GM12891 (cell line): ENCODE measurements around the gene UGT1A7.
"Not testable (repeated sequence)": the region's sequence is repeated elsewhere in the genome, so short reads cannot be mapped to it uniquely, and the experiment has no call there.

Source experiments
- DNase-seq: peaks from one replicate; pipeline ENCODE4 v3.0.0; 2011; ENCODE audit warnings: low spot score; ENCODE audit not compliant: insufficient read length
- FAIRE-seq: peaks from 2 replicates; lab custom pipeline; 2011; peaks lifted over from hg19 to GRCh38; lab: Jason Lieb, UNC
- PAX5 ChIP-seq: IDR thresholded peaks from 2 replicates; pipeline ENCODE4 v1.6.1; 2011; ENCODE audit warnings: low read length, moderate library complexity, mild to moderate bottlenecking; ENCODE audit not compliant: insufficient read depth, severe bottlenecking
- POLR2A ChIP-seq: IDR thresholded peaks from 2 replicates; pipeline ENCODE4 v1.6.1; 2011; ENCODE audit warnings: low read depth, low read length, control low read depth
- POLR2AphosphoS5 ChIP-seq: IDR thresholded peaks from 2 replicates; pipeline ENCODE4 v1.6.1; 2011; ENCODE audit warnings: low read depth, low read length, control low read depth
- POU2F2 ChIP-seq: IDR thresholded peaks from 2 replicates; pipeline ENCODE4 v1.6.1; 2011; ENCODE audit warnings: low read depth, mild to moderate bottlenecking, control low read depth, low read length, moderate library complexity
- SPI1 ChIP-seq: IDR thresholded peaks from 2 replicates; pipeline ENCODE4 v1.6.1; 2011; ENCODE audit warnings: low read depth, low read length, control low read depth
- TAF1 ChIP-seq: IDR thresholded peaks from 2 replicates; pipeline ENCODE4 v1.6.1; 2011; ENCODE audit warnings: low read depth, low read length, control low read depth

Gene UGT1A7

DNA sequence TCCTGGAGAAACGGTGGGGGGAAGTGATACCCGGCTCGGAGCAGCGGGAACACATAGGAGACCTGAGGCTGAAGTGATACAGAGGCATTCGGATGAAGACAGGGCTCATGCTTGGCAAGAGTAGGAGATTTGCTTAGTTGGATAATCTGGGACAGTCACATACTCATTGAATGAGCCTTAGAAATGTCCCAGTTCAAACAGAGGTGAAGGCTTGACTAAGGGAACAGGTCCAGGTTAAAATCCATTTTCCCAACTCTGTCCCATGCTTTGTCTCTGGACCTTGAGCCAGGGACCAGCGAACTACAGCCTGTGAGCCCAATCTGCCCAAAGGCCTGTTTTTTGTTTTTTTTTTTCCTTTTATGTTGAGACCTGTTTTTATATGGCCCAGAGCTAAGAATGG, 12.3 kb downstream of the UGT1A7 start:
- TF ChIP-seq SPI1: no peak
- no peak for TF ChIP-seq PAX5
- TF ChIP-seq POU2F2: no peak
- no peak for TF ChIP-seq TAF1
- no peak for TF ChIP-seq POLR2A
- no peak for TF ChIP-seq POLR2AphosphoS5
- FAIRE-seq: no peak
- no peak for DNase-seq

DNA sequence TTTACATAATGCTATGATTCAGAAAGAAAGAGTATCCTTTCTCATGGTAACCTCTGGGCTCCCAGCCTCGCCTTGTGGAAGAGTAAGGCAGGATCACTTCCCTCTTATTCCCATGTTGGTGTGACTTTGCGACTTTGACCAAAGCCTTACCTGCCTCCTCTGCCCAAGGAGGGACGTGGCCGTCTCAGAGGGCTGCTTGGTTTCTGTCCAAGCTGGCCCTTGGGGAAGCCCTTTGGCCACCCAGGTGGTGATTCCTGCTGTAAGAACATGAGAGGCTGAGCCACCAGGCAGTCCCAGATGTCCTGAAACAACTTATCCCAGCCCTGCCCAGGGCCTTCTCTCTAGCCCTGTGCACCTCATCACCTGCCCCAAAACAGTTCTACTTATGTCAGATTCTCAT, 17.0 kb downstream of the UGT1A7 start:
- DNase-seq: no peak
- TF ChIP-seq POLR2A: no peak
- TF ChIP-seq TAF1: no peak
- TF ChIP-seq POLR2AphosphoS5: no peak
- no peak for TF ChIP-seq PAX5
- no peak for TF ChIP-seq POU2F2
- no peak for TF ChIP-seq SPI1
- FAIRE-seq: no peak

DNA sequence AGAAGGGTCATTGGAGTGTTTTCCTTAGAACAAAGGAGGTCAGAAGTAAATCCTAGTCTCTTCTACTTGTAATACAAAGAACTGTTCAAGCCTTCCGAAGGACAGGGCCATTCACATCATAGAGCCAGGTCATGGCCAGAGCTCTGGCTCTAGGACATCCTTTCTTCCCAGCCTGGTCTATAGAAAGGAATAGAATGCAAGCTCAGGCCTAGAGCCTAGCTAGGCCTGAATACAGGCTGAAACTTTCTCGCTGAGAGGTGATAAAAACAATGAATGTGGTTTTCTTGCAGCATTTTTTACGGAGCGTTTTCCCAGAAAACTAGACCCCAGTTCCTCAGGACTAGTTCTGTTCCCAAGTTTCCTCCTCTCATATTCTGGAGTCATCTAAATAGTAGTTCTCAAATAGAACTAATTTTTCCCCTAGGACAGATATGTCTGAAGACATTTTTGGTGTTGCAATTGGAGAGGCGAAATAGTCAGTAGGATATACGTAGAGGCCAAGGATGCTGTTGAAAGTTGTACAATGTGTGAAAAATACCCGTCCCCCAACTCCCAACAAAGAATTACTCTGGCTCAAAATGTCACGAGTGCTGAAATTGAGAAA, 17.8 kb downstream of the UGT1A7 start:
- no peak for DNase-seq
- TF ChIP-seq SPI1 (no peak), POLR2A (no peak), POU2F2 (no peak), POLR2AphosphoS5 (no peak), PAX5 (no peak), TAF1 (no peak)
- no peak for FAIRE-seq

DNA sequence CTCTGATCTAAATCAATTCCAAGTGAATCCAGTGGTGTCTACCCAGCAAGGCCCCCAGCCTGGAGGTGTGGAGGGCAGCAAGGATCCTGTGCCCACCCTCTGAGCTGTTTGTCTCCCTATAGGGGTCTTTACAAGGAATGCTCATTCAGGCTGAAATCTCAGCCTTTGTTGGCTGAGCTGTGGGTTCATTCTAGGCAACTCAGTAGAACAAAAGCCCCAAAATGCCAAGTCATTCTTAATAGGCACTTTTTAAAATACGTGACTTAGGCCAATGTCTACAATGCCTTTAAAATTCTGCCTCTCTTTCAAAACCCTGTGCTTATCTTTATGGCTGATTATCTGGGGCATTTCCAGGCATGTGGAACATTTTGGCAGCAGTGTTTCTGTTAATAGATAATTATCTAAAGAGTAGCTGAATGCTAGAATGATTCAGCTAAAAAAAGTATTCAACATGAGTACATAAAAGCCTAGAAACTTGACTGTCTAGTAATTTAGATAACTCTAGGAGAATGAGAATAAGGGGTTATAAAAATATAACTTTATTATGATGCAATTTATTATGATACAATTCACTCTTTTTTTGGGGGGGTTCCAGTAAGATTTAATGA, 18.4 kb downstream of the UGT1A7 start:
- FAIRE-seq (no peak), DNase-seq (no peak)
- TF ChIP-seq POU2F2: no peak
- no peak for TF ChIP-seq TAF1
- no peak for TF ChIP-seq SPI1
- TF ChIP-seq POLR2A: no peak
- no peak for TF ChIP-seq PAX5
- TF ChIP-seq POLR2AphosphoS5: no peak

DNA sequence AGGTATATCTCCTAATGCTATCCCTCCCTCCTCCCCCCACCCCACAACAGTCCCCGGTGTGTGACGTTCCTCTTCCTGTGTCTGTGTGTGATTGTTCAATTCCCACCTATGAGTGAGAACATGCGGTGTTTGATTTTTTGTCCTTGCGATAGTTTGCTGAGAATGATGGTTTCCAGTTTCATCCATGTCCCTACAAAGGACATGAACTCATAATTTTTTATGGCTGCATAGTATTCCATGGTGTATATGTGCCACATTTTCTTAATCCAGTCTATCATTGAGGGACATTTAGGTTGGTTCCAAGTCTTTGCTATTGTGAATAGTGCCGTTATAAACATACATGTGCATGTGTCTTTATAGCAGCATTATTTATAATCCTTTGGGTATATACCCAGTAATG, 19.1 kb downstream of the UGT1A7 start:
- FAIRE-seq: not testable (repeated sequence)

DNA sequence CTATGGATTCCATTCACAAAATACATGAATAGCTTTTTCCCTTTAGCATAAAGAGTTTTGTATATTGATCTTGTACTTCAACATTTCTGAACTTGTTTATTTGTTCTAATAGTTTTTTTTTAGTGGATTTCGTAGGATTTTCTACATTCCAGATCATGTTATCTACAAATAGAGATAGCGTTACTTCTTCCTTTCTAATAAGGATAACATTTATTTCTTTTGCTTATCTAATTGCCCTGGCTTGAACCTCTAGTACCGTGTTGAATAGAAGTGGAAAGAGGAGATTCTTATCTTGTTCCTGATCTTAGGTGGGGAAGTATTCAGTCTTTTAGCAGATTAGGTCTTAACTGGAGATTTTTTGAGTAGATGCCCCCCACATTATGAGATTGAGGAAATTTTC, 20.5 kb downstream of the UGT1A7 start:
- TF ChIP-seq POLR2A: no peak
- no peak for TF ChIP-seq POU2F2
- TF ChIP-seq TAF1: no peak
- TF ChIP-seq POLR2AphosphoS5: no peak
- TF ChIP-seq SPI1: no peak
- TF ChIP-seq PAX5: no peak
- DNase-seq (no peak), FAIRE-seq (no peak)

More for the DNA sequence above, 19.1 kb downstream of the UGT1A7 start:
- DNase-seq: not testable (repeated sequence)

DNA sequence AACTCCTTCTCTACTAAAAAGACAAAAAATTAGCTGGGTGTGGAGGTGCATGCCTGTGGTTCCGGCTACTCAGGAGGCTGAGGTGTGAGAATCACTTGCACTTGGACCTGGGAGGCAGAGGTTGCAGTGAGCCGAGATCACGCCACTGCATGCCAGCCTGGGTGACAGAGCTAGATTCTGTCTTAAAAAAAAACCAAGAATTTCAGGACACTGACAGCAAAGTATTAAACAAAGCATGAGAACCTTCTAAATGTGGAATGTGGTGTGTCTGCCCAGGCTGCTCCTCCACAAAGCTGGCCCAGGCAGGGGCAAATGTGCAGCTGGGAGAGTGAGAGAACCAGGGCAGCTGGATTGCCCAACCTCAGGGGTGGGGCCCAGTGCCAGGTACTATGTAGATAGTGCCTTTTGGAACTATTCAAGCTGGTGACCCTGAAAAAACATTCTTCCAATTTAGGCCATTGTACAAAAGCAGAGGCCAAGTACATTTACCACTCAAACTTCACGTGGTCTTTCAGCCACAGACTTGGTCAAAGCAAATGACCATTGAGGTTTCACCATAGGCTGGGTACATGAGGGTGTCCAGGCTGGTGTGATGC, 24.3 kb downstream of the UGT1A7 start:
- FAIRE-seq (no peak), DNase-seq (no peak)
- TF ChIP-seq POLR2AphosphoS5 (no peak), POLR2A (no peak), PAX5 (no peak), SPI1 (no peak), TAF1 (no peak), POU2F2 (no peak)

DNA sequence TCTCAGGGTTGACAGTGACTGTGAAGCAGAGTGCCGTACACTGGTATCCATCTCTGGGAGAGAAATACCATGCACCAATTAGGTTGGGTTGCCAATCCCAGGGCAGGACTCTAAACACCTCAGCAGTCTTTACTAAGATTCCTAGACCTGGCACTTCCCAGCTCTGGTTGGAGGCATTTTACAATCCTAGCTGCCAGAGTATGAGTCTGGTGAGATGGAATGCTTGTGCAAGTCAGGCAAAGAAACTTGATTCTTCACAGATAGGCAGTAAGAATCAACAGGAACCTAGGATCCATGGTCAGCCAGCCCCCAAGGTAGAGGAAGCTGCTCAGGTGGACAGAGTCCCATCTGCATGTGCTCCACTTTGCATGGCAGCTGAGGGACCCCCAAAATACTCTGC, 25.0 kb downstream of the UGT1A7 start:
- DNase-seq (no peak), FAIRE-seq (no peak)
- TF ChIP-seq PAX5 (no peak), POLR2AphosphoS5 (no peak), POU2F2 (no peak), TAF1 (no peak), POLR2A (no peak), SPI1 (no peak)

DNA sequence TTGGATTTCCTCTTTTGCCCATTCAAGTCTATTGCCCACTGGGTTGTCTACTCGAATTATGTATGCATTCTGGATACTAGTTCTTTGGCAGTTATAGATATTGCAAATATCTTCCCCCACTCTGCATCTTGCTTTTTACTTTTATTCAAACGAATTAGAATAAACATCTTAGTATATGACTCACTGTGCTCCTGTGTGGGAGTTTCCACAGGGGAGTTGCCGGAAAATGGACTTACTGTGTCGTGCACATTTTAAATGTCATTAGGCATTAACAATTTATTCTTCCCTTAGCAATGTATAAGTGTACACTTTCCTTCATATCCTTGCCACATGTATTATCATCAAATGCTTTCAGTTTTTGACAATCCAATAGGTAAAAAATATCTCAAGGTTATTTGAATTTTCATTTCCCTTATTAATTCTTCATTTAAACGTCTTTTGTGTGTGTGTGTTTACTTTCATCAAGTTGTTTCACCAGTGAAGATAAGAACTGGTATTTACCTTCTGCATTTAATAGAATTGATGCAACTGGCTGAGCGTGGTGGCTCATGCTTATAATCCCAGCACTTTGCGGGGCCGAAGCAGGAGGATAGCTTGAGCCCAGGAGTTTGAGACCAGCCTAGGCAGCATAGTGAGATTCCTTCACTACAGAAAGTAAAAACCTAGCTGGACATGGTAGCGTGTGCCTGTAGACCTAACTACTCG, 26.4 kb downstream of the UGT1A7 start:
- no peak for DNase-seq
- no peak for TF ChIP-seq SPI1
- no peak for TF ChIP-seq PAX5
- no peak for TF ChIP-seq POU2F2
- no peak for TF ChIP-seq TAF1
- no peak for TF ChIP-seq POLR2A
- no peak for TF ChIP-seq POLR2AphosphoS5
- FAIRE-seq: no peak
